PFSK-1 (cell line): ENCODE measurements around the gene HNRNPA2B1.

ENCODE experiments used
- FOXP2 ChIP-seq: optimal IDR thresholded peaks from 2 replicates; pipeline ENCODE3; 2011; ENCODE audit warnings: borderline replicate concordance, control low read depth, inconsistent platforms; ENCODE audit not compliant: insufficient read depth; ENCODE audit errors: extremely low read length, extremely low read depth
- POLR2AphosphoS5 ChIP-seq: IDR thresholded peaks from 2 replicates; pipeline ENCODE4 v1.6.1; 2012; ENCODE audit warnings: low read depth, mild to moderate bottlenecking, control low read depth, low read length, moderate library complexity
- SIN3A ChIP-seq: IDR thresholded peaks from 2 replicates; pipeline ENCODE4 v1.6.1; 2012; ENCODE audit warnings: mild to moderate bottlenecking, low read length, moderate library complexity, borderline replicate concordance; ENCODE audit not compliant: insufficient read depth
- TAF1 ChIP-seq: IDR thresholded peaks from 2 replicates; pipeline ENCODE4 v1.6.1; 2012; ENCODE audit warnings: low read length, control low read depth, borderline replicate concordance; ENCODE audit not compliant: insufficient read depth
- TF ChIP-seq, protein P1 (sequence below), 2 experiments: IDR thresholded peaks; 2 replicates each; pipeline versions ENCODE4 v1.6.1 to v1.8.0; 2011 to 2012; ENCODE audit warnings: low read depth in 2 of 2, low read length in 2 of 2, control low read depth in 1 of 2, inconsistent platforms in 1 of 2, mild to moderate bottlenecking in 1 of 2, moderate library complexity in 1 of 2; ENCODE audit not compliant: insufficient read depth in 1 of 2

Gene HNRNPA2B1

DNA sequence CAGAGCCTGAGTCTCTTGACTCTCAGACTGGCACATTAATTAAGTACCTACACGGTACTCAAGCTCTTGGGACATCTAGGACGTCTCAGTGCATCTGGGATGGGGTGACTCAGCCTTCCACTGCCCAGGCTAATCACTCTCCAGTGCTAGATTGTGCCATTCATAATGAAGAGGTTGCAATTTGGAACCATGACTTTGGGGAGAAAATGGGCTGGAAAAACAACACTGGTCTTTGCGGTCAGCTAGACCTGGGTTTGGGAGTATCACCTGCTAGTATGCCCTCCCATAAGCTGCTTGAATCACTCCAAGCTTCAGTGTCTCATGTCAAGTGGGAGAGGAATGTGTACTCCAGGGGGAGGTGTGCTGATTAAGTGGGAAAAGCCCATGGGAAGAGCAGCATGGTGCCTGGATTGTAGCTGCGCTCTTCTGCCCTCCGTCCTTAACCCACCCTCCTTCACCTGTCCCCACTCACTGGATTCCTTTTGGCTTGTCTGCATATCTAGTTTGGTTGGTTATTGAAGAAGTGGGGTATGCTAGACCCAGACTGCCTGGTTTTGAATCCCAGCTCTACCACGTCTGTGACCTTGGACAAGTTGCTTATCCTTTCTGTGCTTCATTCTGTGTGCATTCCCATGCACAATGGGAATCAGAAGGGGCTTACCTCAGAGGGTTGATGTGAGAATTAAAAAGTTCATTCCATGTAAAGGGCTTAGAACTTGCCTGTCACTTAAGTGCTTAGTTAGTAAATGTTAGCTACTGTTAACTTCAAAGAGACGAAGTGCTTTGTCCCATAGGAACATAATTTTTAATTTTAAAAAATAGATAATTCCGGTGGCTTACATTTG lies 44.8 kb downstream of the HNRNPA2B1 start:
- no peak for TF ChIP-seq SIN3A
- no peak for TF ChIP-seq POLR2AphosphoS5
- TF ChIP-seq, protein P1, sequence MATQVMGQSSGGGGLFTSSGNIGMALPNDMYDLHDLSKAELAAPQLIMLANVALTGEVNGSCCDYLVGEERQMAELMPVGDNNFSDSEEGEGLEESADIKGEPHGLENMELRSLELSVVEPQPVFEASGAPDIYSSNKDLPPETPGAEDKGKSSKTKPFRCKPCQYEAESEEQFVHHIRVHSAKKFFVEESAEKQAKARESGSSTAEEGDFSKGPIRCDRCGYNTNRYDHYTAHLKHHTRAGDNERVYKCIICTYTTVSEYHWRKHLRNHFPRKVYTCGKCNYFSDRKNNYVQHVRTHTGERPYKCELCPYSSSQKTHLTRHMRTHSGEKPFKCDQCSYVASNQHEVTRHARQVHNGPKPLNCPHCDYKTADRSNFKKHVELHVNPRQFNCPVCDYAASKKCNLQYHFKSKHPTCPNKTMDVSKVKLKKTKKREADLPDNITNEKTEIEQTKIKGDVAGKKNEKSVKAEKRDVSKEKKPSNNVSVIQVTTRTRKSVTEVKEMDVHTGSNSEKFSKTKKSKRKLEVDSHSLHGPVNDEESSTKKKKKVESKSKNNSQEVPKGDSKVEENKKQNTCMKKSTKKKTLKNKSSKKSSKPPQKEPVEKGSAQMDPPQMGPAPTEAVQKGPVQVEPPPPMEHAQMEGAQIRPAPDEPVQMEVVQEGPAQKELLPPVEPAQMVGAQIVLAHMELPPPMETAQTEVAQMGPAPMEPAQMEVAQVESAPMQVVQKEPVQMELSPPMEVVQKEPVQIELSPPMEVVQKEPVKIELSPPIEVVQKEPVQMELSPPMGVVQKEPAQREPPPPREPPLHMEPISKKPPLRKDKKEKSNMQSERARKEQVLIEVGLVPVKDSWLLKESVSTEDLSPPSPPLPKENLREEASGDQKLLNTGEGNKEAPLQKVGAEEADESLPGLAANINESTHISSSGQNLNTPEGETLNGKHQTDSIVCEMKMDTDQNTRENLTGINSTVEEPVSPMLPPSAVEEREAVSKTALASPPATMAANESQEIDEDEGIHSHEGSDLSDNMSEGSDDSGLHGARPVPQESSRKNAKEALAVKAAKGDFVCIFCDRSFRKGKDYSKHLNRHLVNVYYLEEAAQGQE (IDR thresholded peaks at IDR 0.05; ENCODE audit: insufficient read depth in 1 of 2, low read depth in 2 of 2, low read length in 2 of 2) = no peak
- no peak for TF ChIP-seq FOXP2
- TF ChIP-seq TAF1 = no peak

DNA sequence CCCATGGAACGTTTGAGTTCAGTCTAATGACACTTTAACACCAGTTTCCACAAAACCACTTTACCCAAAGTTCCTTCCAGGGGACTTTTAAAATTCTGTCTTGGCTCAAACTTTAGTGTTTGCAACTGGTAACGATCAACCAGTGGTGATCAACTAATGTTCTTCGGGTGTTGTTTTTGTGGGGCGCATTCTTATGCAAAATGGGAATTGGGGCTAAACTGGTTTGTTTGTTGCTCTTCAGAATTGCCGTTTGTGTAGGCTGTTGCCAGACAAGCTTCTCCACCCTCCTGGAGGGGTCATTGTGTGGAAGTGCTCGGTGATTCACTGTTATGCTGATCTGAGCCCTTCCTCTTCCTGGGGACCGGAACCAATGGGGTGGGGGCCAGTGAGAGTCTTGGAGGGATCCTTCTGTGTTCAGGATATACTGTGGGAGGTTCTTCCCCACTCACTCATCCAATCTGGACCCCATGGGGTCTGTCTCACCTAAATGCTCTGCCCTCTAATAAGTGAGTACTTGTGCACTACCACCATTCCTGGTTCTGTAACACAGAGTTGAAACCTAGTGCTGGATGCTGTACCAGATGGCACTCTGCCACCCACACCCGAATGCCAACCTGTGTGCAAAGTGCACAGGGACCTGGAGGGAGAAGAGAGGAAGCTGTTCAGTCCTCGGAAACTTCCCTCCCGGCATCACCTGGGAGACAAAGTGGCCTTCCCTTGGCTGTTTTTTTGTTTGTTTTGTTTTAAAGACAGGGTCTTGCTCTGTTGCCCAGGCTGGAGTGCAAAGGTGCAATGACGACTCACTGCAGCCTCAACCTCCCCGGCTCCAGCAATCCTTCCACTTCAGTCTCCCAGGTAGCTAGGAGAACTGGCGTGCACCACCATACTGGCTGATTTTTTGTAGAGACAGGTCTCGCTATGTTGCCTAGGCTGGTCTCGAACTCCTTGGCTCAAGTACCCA lies 46.4 kb downstream of the HNRNPA2B1 start:
- TF ChIP-seq POLR2AphosphoS5 = no peak
- no peak for TF ChIP-seq FOXP2
- TF ChIP-seq, protein P1 (IDR thresholded peaks at IDR 0.05; ENCODE audit: insufficient read depth in 1 of 2, low read depth in 2 of 2, low read length in 2 of 2) = no peak
- no peak for TF ChIP-seq TAF1
- TF ChIP-seq SIN3A = no peak

DNA sequence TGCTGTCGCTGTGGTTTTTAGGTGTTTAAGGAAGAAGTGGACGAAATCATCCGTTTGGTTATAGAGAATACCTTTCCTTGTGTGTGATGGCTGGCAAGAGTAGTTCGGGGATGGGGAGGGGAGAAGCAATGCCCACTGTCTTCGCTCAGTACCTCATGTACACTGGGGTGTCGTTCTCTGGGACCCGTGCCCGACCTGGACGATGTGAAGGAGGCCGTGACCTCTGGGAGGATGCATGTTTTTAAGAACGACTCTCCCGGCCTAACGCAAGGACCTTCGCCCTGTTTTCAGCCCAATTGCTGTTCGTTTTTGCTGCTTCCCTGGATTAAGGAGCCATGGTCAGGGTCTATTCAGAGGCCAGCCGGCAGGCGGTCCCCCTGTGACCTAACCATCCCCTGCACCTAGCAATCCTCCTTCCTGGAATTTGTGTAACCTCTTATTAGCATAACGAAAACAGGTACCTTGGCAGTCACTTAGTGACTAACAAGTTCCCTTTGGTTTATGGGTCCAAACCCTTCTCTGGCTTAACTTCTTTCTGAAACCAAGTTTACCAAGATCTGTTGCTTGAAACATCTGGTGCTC lies 47.2 kb downstream of the HNRNPA2B1 start:
- TF ChIP-seq POLR2AphosphoS5 = no peak
- TF ChIP-seq TAF1 = no peak
- TF ChIP-seq SIN3A = no peak
- TF ChIP-seq, protein P1 (IDR thresholded peaks at IDR 0.05; ENCODE audit: insufficient read depth in 1 of 2, low read depth in 2 of 2, low read length in 2 of 2) = no peak
- TF ChIP-seq FOXP2 = no peak

DNA sequence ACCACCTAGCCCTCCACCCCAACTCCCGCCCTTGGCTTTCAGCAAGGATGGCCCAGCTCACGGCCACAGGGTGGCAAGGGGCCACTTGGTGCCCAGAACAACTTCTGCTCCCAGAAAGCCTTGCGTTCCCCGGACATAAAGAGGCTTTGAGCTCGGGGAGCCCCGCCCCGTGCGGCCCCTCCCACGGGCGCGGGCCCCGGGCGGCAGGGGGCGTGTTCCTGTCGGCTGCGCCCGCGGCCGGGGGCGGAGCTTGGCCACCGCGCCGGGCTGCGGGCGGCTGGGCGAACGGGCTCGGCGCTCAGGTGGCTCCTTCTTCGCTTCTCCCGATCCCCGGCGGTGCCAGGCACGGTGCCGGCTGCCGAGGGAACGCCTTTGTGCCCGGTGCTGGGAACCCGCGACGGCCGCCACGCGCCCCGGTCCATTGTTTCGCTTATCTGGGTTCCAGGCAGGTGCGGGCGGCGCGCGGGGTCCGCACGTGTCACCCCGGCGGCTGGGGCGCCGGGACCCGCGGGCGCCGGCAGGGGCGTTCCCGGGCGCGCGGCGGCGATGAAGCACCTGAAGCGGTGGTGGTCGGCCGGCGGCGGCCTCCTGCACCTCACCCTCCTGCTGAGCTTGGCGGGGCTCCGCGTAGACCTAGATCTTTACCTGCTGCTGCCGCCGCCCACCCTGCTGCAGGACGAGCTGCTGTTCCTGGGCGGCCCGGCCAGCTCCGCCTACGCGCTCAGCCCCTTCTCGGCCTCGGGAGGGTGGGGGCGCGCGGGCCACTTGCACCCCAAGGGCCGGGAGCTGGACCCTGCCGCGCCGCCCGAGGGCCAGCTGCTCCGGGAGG lies 48.4 kb downstream of the HNRNPA2B1 start, which contains the start of gene NFE2L3:
NFE2L3 (plus strand) TSS at position 246 of the 829 bp plus-strand sequence; CDS start at position 547, 301 bp downstream.
- no peak for TF ChIP-seq SIN3A
- peak; percentile 43; the same call in 1 of the 2 replicates for TF ChIP-seq POLR2AphosphoS5
- TF ChIP-seq TAF1 = 0 out of 2 replicates have a peak, but pooled peaks have one; percentile 23
- no peak for TF ChIP-seq FOXP2
- TF ChIP-seq, protein P1 (IDR thresholded peaks at IDR 0.05; ENCODE audit: insufficient read depth in 1 of 2, low read depth in 2 of 2, low read length in 2 of 2) = no peak
